Neural progenitor cell (in vitro differentiated cells): Measurements from ENCODE around the gene BUB1B. TPM values are rescaled to one million over a fixed set of nuclear protein-coding genes. Genes with fewer than 3 reads are reported as not detected.

Experiments used
- DNase-seq: peaks from one replicate; pipeline ENCODE4 v3.0.0-alpha.2; 2016; ENCODE audit warnings: low spot score
- H2AFZ ChIP-seq: fragments of 200-600 bp; sonication (generic); replicated peaks from 2 replicates; pipeline ENCODE4 v1.6.1; 2016; ENCODE audit warnings: antibody characterized with exemption
- H3F3A ChIP-seq: fragments of 200-600 bp; sonication (generic); 2 replicates; pipeline ENCODE4 v1.6.1; 2016; ENCODE audit warnings: antibody characterized with exemption, low read depth
- H3K27ac ChIP-seq: fragments of 200-600 bp; sonication (generic); 2 replicates; pipeline ENCODE4 v1.5.1; 2016; ENCODE audit warnings: mild to moderate bottlenecking
- H3K27me3 ChIP-seq: fragments of 200-600 bp; sonication (generic); 2 replicates; pipeline ENCODE4 v1.6.1; 2016; ENCODE audit warnings: mild to moderate bottlenecking, moderate library complexity
- H3K36me3 ChIP-seq: fragments of 200-600 bp; sonication (generic); 2 replicates; pipeline ENCODE4 v1.5.1; 2016
- H3K4me1 ChIP-seq: fragments of 200-600 bp; sonication (generic); 2 replicates; pipeline ENCODE4 v1.6.1; 2016; ENCODE audit warnings: mixed run types
- H3K4me2 ChIP-seq: fragments of 200-600 bp; sonication (generic); 2 replicates; pipeline ENCODE4 v1.6.1; 2016
- H3K4me3 ChIP-seq: fragments of 200-600 bp; sonication (generic); 2 replicates; pipeline ENCODE4 v1.5.1; 2016
- H3K79me2 ChIP-seq: fragments of 200-600 bp; sonication (generic); 2 replicates; pipeline ENCODE4 v1.6.1; 2016; ENCODE audit warnings: low read depth
- H3K9ac ChIP-seq: fragments of 200-600 bp; sonication (generic); 2 replicates; pipeline ENCODE4 v1.6.1; 2016
- H3K9me3 ChIP-seq: fragments of 200-600 bp; sonication (generic); 2 replicates; pipeline ENCODE4 v1.5.1; 2016; ENCODE audit warnings: low read depth
- H4K20me1 ChIP-seq: fragments of 200-600 bp; sonication (generic); 2 replicates; pipeline ENCODE4 v1.6.1; 2016; ENCODE audit warnings: low read depth
- H3K27ac Mint-ChIP-seq: 3 replicates; pipeline ENCODE4 v1.8.0; 2021; ENCODE audit warnings: mixed read lengths
- H3K27me3 Mint-ChIP-seq: 2 replicates; pipeline ENCODE4 v1.8.0; 2022; ENCODE audit warnings: low read depth, mild to moderate bottlenecking, inconsistent platforms, moderate library complexity, mixed read lengths; ENCODE audit not compliant: insufficient read depth
- H3K36me3 Mint-ChIP-seq: 3 replicates; pipeline ENCODE4 v1.8.0; 2021; ENCODE audit warnings: mixed read lengths
- H3K4me1 Mint-ChIP-seq: 3 replicates; pipeline ENCODE4 v1.8.0; 2021; ENCODE audit warnings: mixed read lengths
- H3K4me3 Mint-ChIP-seq: 3 replicates; pipeline ENCODE4 v1.8.0; 2021; ENCODE audit warnings: mild to moderate bottlenecking, moderate library complexity, mixed read lengths
- H3K9me3 Mint-ChIP-seq: 3 replicates; pipeline ENCODE4 v1.8.0; 2020; ENCODE audit warnings: mixed read lengths
- CTCF ChIP-seq: fragments of 200-600 bp; sonication (generic); IDR thresholded peaks from 2 replicates; pipeline ENCODE4 v1.5.1; 2017; ENCODE audit warnings: antibody characterized with exemption, mild to moderate bottlenecking
- EZH2 ChIP-seq: fragments of 200-600 bp; sonication (generic); IDR thresholded peaks from 2 replicates; pipeline ENCODE4 v1.6.1; 2017; ENCODE audit warnings: antibody characterized with exemption, mild to moderate bottlenecking, moderate library complexity
- EZH2phosphoT487 ChIP-seq: fragments of 200-600 bp; sonication (generic); IDR thresholded peaks from 2 replicates; pipeline ENCODE4 v1.6.1; 2017; ENCODE audit warnings: antibody characterized with exemption
- total RNA-seq: library from RNA; depleted of rRNA; stranded (reverse); fragments of >200 nt; gene quantifications from 2 replicates; pipeline ENCODE4 v1.2.3, GENCODE V29; 2015; ENCODE audit warnings: low replicate concordance

The BUB1B gene
- total RNA-seq, 1 donor from 2014 or later = 167 TPM

- peaks cover 19% of the 10 kb centered on the region for H3K27me3 Mint-ChIP-seq
- no peak overlapping the region for H2AFZ ChIP-seq
- no peaks in the 10 kb centered on the region for H3K79me2 ChIP-seq
- H3K27ac Mint-ChIP-seq = no peak overlapping the region
- H3K4me3 Mint-ChIP-seq = no peak overlapping the region
- peaks cover 13% of the 10 kb centered on the region for H3K4me1 Mint-ChIP-seq
- peaks cover 30% of the 10 kb centered on the region for H3K27me3 ChIP-seq
- H3F3A ChIP-seq = peaks cover 7% of the 10 kb centered on the region
- H3K9ac ChIP-seq = no peak overlapping the region
- H3K4me1 ChIP-seq = peaks cover 5% of the 10 kb centered on the region
- no peak for DNase-seq
- no peaks in the 10 kb centered on the region for H3K36me3 Mint-ChIP-seq
- TF ChIP-seq CTCF = no peak
- TF ChIP-seq EZH2phosphoT487 = no peak
- no peak for TF ChIP-seq EZH2
- no peak overlapping the region for H3K4me3 ChIP-seq
- H4K20me1 ChIP-seq = no peaks in the 10 kb centered on the region
- no peaks in the 10 kb centered on the region for H3K36me3 ChIP-seq
- no peak overlapping the region for H3K27ac ChIP-seq
- H3K9me3 ChIP-seq = no peaks in the 10 kb centered on the region
- no peak overlapping the region for H3K4me2 ChIP-seq
- peaks cover 2% of the 10 kb centered on the region for H3K9me3 Mint-ChIP-seq
Measured at GRCh38 chr15:40125950-40126349, 34.9 kb upstream of the BUB1B start.

GRCh38 chr15:40128766-40129660 lies 31.9 kb upstream of the BUB1B start:
- H3K4me1 ChIP-seq = no peaks in the 10 kb centered on the region
- H3K27ac Mint-ChIP-seq = no peak overlapping the region
- H3K4me3 Mint-ChIP-seq = no peak overlapping the region
- TF ChIP-seq CTCF = no peak
- no peak for TF ChIP-seq EZH2
- TF ChIP-seq EZH2phosphoT487 = no peak
- DNase-seq = no peak
- no peaks in the 10 kb centered on the region for H4K20me1 ChIP-seq
- H3K36me3 Mint-ChIP-seq = no peaks in the 10 kb centered on the region
- peaks cover 36% of the 10 kb centered on the region for H3K27me3 ChIP-seq
- no peak overlapping the region for H3K4me3 ChIP-seq
- H3K4me1 Mint-ChIP-seq = no peaks in the 10 kb centered on the region
- no peak overlapping the region for H2AFZ ChIP-seq
- no peaks in the 10 kb centered on the region for H3K9me3 ChIP-seq
- H3F3A ChIP-seq = peaks cover 7% of the 10 kb centered on the region
- H3K27ac ChIP-seq = no peak overlapping the region
- peaks cover 15% of the 10 kb centered on the region for H3K27me3 Mint-ChIP-seq
- H3K9ac ChIP-seq = no peak overlapping the region
- H3K9me3 Mint-ChIP-seq = peaks cover 2% of the 10 kb centered on the region
- no peaks in the 10 kb centered on the region for H3K36me3 ChIP-seq
- H3K4me2 ChIP-seq = no peak overlapping the region
- no peaks in the 10 kb centered on the region for H3K79me2 ChIP-seq

GRCh38 chr15:40130118-40130517 lies 30.8 kb upstream of the BUB1B start:
- H3K9me3 ChIP-seq = no peaks in the 10 kb centered on the region
- peaks cover 4% of the 10 kb centered on the region for H3K4me1 Mint-ChIP-seq
- peaks cover 7% of the 10 kb centered on the region for H3F3A ChIP-seq
- H3K27me3 ChIP-seq = peaks cover 36% of the 10 kb centered on the region
- H3K27ac ChIP-seq = no peak overlapping the region
- H3K4me2 ChIP-seq = no peak overlapping the region
- H3K27ac Mint-ChIP-seq = no peak overlapping the region
- H3K4me3 ChIP-seq = no peak overlapping the region
- H3K4me1 ChIP-seq = no peaks in the 10 kb centered on the region
- no peaks in the 10 kb centered on the region for H3K79me2 ChIP-seq
- no peaks in the 10 kb centered on the region for H4K20me1 ChIP-seq
- H3K27me3 Mint-ChIP-seq = peaks cover 12% of the 10 kb centered on the region
- H2AFZ ChIP-seq = no peak overlapping the region
- no peaks in the 10 kb centered on the region for H3K36me3 ChIP-seq
- TF ChIP-seq EZH2 (no peak), CTCF (no peak), EZH2phosphoT487 (no peak)
- no peaks in the 10 kb centered on the region for H3K36me3 Mint-ChIP-seq
- H3K4me3 Mint-ChIP-seq = no peak overlapping the region
- no peak overlapping the region for H3K9ac ChIP-seq
- DNase-seq = no peak
- H3K9me3 Mint-ChIP-seq = peaks cover 2% of the 10 kb centered on the region
